Kidney glomerular epithelial cell (primary cell): ENCODE data around the gene LYL1.
"Not testable (repeated sequence)": the region's sequence is repeated elsewhere in the genome, so short reads cannot be mapped to it uniquely, and the experiment has no call there.

Experiments used
- DNase-seq: peaks from one replicate; lab custom pipeline; 2025; lab: John Stamatoyannopoulos, UW

The LYL1 gene

DNA sequence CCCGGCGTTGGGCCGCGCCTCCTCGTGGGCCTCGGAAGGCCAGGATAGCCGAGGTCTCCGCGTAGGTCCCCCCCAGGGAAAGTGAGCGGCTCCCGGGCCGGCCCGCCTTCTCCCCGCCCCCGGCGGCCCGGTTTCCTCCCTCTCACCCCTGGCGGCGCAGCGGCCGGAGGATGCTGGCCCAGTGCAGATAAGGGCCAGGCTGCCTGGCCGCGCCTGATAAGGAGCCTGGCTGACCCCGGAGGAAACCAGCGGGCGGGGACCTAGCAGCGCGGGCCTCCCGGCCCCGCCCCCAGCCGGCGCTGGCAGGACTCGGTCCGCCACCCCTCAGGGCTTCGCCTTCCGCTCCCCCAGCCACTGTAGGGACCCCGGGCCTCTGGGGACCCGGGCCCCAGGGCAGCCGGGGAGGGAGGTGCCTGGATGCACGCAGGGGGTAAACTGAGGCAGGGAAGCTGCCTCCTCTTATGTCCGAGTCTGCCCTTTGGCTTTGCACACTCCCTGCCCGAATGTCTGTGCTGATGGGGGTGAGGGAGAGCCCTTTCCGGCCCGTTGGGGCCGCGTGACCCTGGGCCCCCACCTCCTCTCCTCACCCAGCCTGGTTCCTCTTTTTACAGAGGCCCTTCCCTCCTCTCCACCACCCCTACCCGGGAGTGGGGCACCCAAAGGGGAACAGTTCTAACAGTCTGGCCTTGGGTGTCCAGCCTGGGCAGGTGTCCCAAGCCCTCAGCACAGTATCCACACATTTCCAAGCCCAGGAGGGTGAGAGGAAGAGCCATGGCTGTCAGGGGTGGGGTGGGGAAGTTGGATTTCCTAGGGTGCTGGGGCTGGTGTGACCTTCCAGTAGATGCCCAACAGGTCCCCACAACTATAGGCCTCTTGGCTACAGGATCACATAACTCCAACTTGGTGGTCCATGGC is at the start of gene LYL1:
LYL1 (minus strand) TSS at position 193 of the 915 bp plus-strand sequence. CDS start 1,687 bp downstream, outside the sequence.
- DNase-seq = no peak

DNA sequence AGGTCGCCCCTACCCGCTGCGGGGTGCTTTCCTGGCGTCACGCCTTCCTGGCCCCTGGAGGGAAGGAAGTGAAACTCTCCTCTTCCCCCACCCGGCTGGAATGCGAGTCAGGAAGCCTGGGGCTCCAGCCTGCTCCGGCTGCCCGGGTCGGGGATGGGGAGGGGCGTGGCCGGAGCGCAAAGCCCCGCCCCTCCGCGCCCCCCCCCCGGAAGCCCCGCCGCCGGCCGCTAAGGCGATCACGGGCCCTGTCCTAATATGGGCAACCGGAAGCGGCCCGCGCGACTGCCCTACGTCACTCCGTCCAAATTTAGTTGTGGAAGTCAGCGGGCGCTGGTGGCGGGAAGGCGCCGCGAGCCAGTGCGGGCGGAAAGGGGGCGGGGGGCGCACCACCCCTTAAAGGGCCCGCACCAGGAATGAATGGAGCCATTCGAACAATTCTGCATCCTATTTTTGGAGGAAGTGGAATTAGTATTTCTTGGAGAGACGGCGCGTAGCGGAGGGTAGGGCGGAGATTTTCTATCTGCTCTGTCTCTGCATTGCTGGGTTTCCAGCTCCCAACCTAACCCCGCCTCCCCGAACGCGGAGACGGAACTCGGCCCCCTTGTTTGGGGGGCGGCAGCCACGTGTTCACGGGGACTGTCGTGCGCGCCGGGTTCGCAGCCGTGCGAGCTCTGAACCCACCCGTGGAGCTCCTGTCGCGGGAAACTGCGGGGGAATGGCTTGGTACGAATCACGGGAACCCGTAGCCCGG is 49.1 kb upstream of the LYL1 start:
- peak; percentile 90 for DNase-seq

DNA sequence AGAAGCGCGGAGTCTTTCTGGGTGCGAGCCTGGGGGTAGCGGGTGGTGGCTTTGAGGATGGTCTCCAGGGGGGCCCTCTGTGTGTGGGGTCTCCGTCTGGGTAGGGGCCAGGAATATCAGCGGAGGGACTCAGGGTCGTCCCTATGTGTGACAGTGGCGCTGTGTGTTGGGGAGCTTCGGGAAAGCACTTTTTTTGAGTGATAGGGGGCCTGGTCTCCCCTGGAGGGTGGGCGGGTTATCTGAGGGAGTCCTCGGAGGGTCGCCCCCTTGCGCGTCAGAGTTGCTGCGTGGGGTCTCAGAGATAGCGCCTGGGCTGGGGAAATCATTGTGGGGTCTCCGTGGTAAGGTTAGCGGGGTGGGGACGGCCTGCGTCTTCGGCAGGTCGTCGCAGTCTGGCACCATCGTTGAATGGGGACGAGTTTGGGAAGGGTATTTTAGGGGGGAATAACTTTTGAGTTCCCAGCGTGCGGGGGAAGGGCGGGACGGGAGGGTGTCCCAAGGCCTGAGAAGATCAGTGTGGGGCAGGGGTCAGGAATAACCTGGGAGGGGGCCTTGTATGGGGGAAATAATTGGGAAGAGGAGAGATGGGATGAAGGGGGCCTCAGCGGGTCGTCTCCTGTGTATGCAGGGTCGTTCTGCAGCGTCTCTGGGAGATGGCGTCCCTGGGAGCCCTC is 48.4 kb upstream of the LYL1 start:
- DNase-seq = peak; percentile 66

DNA sequence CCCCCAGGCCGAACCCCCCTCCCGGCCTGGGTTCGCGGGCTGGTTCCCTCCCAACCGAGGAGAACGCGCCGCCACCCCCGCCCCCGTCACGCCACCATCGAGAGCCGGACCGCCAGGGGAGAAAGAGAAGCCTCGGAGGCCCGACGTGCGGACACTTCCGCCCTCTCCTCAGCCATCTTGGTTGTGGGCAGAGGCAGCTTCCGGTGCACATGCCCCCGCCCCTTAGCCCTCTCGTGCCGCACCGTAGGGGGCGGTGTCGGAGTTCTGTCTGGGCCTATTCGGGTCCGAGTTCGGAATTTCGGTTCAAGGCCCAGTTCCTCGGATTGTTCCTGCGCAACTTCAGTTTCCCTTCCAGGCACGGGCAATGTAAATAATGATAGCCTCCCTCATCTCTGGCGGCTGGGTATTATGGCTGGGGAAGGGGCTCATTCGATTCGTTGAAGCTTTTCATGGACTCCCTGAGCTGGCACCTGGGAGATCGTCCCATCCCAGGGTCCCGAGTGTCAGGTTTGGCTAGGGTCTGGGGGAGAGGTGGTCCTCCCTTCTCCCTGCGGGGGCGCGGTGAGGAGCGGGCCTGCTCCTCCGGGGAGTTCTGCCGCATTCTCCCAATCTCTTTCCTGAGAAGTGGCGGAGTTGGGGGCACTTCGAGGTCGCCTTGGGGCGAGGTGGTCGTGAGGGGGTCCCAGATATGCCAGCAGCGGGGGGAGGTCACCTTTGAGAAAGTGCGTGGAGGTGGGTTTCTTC is 47.7 kb upstream of the LYL1 start, which contains the start of the genes IER2 and STX10:
IER2 (plus strand) TSS at position 225 of the 744 bp plus-strand sequence. CDS start 2,776 bp downstream, outside the sequence.
STX10 (minus strand) TSS at position 189 of the 744 bp plus-strand sequence. CDS start 202 bp downstream, outside the sequence.
- peak; percentile 88 for DNase-seq

DNA sequence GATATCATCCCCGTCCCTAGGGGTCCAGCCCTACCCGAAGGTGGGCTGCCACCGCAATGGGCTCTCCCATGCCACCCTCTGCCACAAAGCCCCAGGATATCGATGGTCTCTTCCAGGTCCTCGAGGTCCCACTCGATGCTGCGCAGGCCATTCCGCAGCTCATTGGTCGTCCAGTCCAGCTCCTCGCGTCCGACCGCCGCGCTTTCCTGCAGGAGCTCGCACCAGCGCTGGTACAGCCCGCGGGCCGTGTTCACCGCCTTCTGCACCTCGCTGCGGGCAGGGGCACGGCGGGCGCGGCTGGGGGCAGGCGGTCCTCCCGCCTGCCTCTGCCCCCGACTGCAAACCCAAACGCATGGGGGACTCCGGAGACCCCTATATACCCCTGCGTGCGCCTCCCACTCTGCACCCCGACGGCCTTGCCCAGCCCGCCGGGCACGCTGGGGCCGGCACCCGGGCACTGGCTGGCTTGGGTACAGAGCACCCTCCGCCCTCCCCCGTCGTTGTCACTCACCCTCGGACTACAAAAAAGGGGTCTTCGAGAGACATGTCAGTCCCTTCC is 47.0 kb upstream of the LYL1 start:
- no peak for DNase-seq

DNA sequence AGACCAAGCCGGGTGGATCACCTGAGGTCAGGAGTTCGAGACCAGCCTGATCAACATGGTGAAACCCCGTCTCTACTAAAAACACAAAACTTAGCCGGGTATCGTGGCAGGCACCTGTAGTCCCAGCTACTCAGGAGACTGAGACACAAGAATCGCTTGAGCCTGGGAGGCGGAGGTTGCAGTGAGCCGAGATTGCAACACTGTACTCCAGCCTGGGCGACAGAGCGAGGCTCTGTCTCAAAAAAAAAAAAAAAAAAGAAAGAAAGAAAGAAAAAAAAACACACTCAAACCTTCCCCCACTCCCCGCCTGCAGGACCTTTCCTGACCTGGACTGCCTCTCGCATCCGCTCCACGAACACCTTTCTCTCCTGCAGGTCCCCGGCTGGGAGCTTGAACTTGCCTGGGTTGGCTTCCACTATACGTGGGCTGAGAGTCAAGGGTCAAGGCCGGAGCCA is 46.5 kb upstream of the LYL1 start:
- DNase-seq = not testable (repeated sequence)

DNA sequence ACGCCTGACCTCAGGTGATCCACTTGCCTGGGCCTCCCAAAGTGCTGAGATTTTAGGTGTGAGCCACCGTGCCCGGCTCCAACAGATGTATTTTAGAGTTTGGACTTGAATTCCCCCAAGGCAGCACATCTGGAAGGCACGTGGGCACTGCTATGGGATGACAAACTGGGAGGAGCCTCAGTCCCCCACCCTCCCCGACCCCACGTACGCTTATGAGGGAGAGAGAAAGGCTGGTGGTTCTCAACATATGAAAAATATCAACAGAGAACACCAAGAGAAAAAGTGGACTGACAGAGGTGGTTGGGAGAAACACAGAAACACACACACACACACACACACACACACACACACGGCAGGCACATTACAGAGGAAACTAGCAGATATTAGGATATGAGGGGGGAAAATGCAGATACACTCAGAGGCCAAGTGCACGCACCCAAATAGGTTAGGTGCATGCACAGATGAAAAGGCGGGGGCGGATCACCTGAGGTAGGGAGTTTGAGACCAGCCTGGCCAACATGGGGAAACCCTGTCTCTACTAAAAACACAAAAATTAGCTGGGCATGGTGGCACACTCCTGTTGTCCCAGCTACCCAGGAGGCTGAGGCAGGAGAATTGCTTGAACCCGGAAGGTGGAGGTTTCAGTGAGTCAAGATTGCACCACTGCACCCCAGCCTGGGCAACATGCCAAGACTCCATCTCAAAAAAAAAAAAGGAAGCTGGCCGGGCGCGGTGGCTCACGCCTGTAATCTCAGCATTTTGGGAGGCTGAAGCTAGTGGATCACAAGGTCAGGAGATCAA is 44.3 kb upstream of the LYL1 start:
- DNase-seq = no peak

DNA sequence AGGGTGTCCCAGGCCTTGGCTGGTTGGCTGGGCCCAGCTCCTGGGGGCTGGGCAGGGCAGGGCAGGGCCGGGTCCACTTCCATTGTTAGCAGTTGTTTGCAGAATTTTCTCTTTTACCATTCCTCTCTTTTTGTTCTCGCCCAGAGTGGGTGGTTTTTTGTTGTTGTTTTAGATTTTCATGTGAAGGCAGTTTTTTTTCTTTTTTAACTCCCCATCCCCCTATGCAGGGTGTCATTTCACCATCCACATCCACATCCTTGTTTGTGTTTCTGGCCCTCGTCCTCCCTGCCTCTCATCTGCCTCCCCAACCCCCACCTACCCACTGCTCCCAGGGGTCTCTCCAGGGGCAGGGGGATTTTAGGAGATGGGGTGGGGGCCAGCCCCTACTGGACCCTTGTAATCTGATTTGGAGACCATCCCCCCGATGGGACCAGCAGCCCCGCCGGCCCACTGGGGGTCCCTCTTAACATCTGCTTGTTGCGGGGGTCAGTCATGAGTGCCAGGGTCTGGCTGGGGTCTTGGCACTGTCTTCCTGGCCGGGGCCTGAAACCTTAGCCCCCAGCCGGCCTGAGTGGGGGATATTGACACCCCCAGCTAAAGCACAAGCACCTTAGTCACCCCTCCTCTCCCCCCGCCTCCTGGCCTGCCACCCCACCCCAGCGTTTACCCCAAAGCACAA is 37.1 kb upstream of the LYL1 start:
- DNase-seq = no peak

DNA sequence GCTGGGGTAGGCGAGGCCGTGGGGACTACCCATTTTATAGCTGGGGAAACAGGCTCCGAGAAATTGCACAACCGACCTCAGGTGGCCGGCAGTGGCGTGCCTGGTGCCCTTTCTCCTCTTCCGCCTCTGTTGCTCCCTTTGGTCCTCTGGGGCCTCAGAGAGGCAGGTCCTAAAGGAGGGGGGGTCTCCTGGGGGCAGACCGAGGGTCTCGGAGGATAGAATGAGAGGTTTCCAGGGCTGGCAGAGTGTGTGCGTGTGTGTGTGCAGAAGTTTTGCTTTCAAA is 36.2 kb upstream of the LYL1 start:
- no peak for DNase-seq

DNA sequence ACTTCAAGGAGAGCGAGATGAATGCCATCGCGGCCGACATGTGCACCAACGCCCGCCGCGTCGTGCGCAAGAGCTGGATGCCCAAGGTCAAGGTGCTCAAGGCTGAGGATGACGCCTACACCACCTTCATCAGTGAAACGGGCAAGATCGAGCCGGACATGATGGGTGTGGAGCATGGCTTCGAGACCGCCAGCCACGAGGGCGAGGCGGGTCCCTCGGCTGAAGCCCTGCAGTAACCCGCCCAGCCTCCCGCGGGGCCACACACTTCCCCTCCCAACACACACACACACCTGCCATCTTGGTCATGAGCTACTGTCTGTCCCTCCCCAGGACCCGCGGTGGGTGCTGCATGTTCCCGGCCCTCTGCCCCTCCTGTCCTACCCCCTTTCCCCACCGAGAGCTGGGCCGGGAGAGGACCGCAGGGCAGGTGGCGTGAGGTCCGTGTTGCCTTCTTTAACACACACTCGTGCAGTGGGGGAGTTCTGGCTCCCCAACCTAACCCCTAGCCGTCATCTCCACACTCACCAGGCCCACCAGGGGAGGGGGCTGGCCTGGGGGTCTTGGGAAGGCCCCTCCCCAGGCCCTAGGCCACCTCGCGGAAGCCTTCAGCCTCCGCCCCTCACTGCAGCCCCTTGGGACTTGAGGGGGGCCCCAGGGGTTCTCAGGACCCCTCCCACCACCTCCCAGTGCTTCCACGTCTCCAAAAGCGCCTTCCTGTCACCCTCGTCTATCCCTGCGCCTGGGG is 35.7 kb upstream of the LYL1 start:
- DNase-seq = no peak

DNA sequence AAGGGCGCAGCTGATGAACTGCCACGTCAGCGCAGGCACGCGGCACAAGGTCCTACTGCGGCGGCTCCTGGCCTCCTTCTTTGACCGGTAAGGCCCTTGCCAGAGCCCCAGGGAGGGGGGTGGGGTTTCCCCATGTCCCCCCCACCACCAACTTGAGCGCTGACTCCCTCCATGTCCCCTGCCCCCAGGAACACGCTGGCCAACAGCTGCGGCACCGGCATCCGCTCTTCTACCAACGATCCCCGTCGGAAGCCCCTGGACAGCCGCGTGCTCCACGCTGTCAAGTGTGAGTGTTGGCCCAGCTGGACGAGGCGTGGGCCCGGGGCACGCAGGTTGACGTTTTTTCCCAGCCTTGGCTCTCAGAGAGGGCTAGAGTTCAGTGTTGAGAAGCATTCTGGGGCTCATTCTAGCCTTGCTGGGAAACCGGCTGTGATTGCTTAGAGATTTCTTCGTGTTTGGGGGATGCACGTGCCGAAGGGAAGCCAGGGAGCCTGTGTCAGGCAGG is 34.7 kb upstream of the LYL1 start:
- no peak for DNase-seq

DNA sequence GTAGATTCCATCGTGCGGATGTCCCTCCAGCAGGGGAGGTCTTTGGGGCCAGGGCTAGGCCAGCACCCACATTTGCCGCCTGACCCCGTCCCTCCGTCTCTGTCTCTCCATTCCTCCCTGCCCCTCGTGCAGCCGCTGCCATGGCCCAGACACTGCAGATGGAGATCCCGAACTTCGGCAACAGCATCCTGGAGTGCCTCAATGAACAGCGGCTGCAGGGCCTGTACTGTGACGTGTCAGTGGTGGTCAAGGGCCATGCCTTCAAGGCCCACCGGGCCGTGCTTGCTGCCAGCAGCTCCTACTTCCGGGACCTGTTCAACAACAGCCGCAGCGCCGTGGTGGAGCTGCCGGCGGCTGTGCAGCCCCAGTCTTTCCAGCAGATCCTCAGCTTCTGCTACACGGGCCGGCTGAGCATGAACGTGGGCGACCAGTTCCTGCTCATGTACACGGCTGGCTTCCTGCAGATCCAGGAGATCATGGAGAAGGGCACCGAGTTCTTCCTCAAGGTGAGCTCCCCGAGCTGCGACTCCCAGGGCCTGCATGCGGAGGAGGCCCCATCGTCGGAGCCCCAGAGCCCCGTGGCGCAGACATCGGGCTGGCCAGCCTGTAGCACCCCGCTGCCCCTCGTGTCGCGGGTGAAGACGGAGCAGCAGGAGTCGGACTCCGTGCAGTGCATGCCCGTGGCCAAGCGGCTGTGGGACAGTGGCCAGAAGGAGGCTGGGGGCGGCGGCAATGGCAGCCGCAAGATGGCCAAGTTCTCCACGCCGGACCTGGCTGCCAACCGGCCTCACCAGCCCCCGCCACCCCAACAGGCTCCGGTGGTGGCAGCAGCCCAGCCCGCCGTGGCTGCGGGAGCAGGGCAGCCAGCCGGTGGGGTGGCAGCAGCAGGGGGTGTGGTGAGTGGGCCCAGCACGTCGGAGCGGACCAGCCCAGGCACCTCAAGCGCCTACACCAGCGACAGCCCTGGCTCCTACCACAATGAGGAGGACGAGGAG is 32.7 kb upstream of the LYL1 start:
- DNase-seq = no peak

DNA sequence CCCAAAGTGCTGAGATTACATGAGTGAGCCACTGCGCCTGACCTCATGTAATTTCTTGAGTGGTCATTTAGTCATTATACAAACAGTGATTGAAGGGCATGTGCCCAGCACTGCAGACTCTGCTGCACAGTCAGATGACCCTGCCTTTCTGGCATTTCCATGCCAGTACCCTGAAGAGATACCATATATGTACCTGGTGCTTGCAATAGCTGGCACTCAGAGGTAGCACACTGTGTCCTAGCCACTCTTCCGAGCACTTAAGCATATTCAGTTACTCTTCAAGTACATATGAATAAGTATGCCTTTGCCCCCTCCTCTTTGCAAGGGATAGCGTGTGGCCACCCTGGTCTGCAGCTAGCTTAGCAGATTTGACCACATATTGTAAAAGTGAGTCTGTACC is 32.0 kb upstream of the LYL1 start:
- DNase-seq = no peak

DNA sequence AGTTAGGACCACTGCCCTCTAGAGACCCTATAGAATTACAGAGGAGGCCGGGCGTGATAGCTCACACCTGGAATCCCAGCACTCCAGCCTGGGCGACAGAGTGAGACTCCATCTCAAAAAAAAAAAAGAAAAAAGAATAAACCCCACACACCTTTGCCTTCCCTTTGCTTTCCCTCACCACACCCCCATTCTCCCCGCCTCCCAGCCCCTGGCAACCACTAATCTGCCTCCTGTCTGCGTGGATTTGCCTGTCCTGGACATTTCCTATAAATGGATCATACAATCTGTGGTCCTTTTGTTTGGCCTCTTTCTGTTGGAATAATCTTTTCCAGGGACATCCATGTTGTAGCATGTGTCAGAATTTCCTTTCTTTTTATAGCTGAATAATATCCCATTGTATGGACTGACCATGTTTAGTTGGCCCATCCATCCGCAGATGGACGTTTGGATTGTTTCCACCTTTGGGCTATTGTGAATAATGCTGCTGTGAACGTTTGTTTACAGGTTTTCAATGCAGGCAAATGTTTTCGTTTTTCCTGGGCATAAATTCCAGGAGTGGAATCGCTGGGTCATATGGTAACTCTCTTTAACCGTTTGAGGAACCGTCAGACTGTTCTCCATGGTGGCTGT is 30.7 kb upstream of the LYL1 start:
- no peak for DNase-seq

DNA sequence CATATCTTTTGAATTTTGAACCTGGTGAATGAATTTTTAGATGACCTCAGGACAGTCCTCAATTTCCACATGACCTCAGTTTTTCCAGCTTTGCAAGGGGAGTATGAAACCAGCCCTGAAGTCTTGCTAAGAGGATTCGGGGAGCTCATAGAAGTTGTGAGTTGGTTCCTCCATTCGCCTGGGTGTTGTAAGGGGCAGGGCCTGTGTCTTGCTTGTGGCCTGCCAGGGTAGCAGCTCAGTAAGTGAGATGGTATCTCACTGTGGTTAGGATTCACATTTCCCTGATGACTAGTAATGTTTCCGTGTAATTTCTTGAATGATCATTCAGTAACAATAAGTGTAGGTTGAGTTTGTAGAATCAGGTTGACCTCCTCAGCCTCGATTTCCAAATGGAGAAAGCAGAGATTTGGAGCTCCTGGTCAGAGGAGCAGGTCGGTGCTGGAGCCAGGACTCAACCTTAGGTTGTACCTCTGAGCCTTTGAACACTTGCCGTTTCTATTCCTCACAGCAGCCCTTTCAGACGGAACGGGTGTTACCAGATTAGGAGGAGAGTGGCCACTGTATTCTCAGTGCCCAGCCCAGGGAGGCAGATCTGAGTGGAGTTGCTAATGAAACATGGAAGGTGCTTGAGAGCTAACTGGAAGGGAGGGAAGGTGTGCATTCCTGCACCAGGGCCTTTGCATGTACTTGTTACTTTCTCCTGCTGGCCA is 30.0 kb upstream of the LYL1 start:
- no peak for DNase-seq

DNA sequence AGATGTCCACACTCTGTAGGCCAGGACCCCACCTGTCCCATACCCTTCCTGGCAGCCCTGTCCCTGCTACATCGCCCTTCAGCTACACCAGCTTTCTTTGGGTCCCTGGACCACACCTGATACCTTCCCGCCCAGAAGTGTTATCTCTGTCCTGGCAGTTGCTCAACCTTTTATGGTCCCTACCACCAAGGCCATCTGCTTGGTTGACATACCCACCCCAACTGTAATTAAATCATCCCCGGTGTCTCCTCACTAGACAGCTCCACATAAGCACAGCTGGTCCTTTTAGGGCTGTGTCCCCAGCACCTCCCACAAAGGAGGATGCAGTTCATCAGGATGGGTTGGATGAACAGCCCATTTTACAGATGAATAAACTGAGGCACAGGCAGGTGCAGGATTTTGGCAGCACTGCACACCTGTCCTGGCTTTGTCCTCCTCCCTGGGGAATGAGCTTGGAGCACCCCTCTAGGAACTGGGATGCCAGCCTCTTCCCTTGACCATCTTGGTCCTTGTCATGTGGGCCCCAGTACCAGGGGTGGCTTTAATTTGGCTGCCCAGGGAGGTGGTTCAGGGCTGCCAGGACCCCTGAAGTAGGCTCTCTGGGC is 28.3 kb upstream of the LYL1 start:
- no peak for DNase-seq
